Liver (tissue), 3 donors: ENCODE data around the gene MLLT10.

Experiments
- CTCF ChIP-seq: fragments of 150-350 bp; IDR thresholded peaks from 2 replicates; pipeline ENCODE4 v1.5.1; 2017; ENCODE audit warnings: improper control_type of control experiment, low read depth, low read length; ENCODE audit not compliant: missing input control
- HNF4A ChIP-seq, 2 donors: conservative IDR thresholded peaks; 2 replicates each; pipeline ENCODE4 v1.6.1; 2016; ENCODE audit warnings: antibody characterized with exemption in 2 of 2, mild to moderate bottlenecking in 2 of 2
- HNF4G ChIP-seq: IDR thresholded peaks from 2 replicates; pipeline ENCODE4 v1.6.1; 2016; ENCODE audit warnings: antibody characterized with exemption
- RAD21 ChIP-seq, 2 donors: IDR thresholded peaks; 2 replicates each; pipeline ENCODE4 v1.6.1; 2016; ENCODE audit warnings: antibody characterized with exemption in 2 of 2, mild to moderate bottlenecking in 2 of 2
- REST ChIP-seq: IDR thresholded peaks from 2 replicates; pipeline ENCODE4 v1.6.1; 2016; ENCODE audit warnings: antibody characterized with exemption, mild to moderate bottlenecking
- TF ChIP-seq, protein P1 (sequence below): IDR thresholded peaks from 2 replicates; pipeline ENCODE4 v1.6.1; 2016; ENCODE audit warnings: antibody characterized with exemption
- donor health status: healthy.
- donor health status: healthy.

- TF ChIP-seq CTCF (no peak), HNF4A (conservative IDR thresholded peaks at IDR 0.05) (no peak), REST (no peak), HNF4G (no peak), RAD21 (IDR thresholded peaks at IDR 0.05) (no peak)
- TF ChIP-seq, protein P1, sequence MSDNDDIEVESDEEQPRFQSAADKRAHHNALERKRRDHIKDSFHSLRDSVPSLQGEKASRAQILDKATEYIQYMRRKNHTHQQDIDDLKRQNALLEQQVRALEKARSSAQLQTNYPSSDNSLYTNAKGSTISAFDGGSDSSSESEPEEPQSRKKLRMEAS, result no peak
These were observed 219.7 kb downstream of the MLLT10 start for GRCh38 chr10:21753497-21754270.
